H1 (cell line): Measurements from ENCODE around the gene MYF5. TPM values are rescaled to one million over a fixed set of nuclear protein-coding genes. Genes with fewer than 3 reads are reported as not detected.
A peak's percentile ranks its signal among the peaks of the same experiment; 100 is the strongest.

Source experiments
- CHD2 ChIP-seq: IDR thresholded peaks from 2 replicates; pipeline ENCODE4 v1.6.1; 2012; ENCODE audit warnings: low read length, improper control_type of control experiment
- CREB1 ChIP-seq: IDR thresholded peaks from 2 replicates; pipeline ENCODE4 v1.6.1; 2012; ENCODE audit warnings: inconsistent platforms
- EGR1 ChIP-seq: IDR thresholded peaks from 2 replicates; pipeline ENCODE4 v1.6.1; 2011; ENCODE audit warnings: low read depth, low read length, borderline replicate concordance
- EZH2 ChIP-seq: fragments of 200-600 bp; sonication (generic); IDR thresholded peaks from 2 replicates; pipeline ENCODE4 v1.7.1; 2012; ENCODE audit warnings: low read depth, mild to moderate bottlenecking, moderate library complexity, low read length, inconsistent platforms; ENCODE audit not compliant: severe bottlenecking
- HDAC2 ChIP-seq, 2 experiments: fragments of 300-600 bp in 1 of 2; sonication (generic) in 1 of 2; IDR thresholded peaks; 2 replicates each; pipeline ENCODE4 v1.6.1; 2011 to 2012; ENCODE audit warnings: low read depth in 2 of 2, low read length in 2 of 2, mild to moderate bottlenecking in 2 of 2, moderate library complexity in 2 of 2, borderline replicate concordance in 1 of 2, inconsistent platforms in 1 of 2
- PHF8 ChIP-seq: fragments of 200-600 bp; sonication (generic); conservative IDR thresholded peaks from 2 replicates; pipeline ENCODE4 v1.7.1; 2012; ENCODE audit warnings: low read depth, mild to moderate bottlenecking, inconsistent platforms, low read length, moderate library complexity
- RXRA ChIP-seq: IDR thresholded peaks from 2 replicates; pipeline ENCODE4 v1.6.1; 2011; ENCODE audit warnings: low read depth, mild to moderate bottlenecking, low read length, moderate library complexity; ENCODE audit not compliant: insufficient read depth
- SIN3A ChIP-seq, 2 experiments: IDR thresholded peaks in 1 of 2; conservative IDR thresholded peaks in 1 of 2; 2 replicates each; pipeline ENCODE4 v1.6.1; 2011 to 2012; ENCODE audit warnings: low read length in 2 of 2, improper control_type of control experiment in 1 of 2, low read depth in 1 of 2, mild to moderate bottlenecking in 1 of 2
- SP4 ChIP-seq: IDR thresholded peaks from 2 replicates; pipeline ENCODE4 v1.6.1; 2012; ENCODE audit warnings: low read length, inconsistent platforms
- ZNF274 ChIP-seq: IDR thresholded peaks from 2 replicates; pipeline ENCODE4 v1.7.0; 2012; ENCODE audit warnings: low read length, borderline replicate concordance; ENCODE audit errors: extremely low read depth
- polyA plus RNA-seq, 7 experiments: library from polyadenylated mRNA; depleted of rRNA in 3 of 7; stranded (reverse) in 5 of 7; unstranded in 2 of 7; fragments of >200 nt in 5 of 7; fragments of 200-250 nt in 2 of 7; gene quantifications; 1 replicate in 5 of 7; 2 replicates in 1 of 7; 4 replicates in 1 of 7; pipeline versions ENCODE4 v1.2.1 to v1.2.3, GENCODE V29; 2011 to 2013; ENCODE audit warnings: missing spikeins in 2 of 7, mixed read lengths in 2 of 7
- total RNA-seq: library from RNA; stranded (reverse); fragmentation: NEBNext Ultra II Directional; extraction: Animal tissue kit (Norgen Biotek cat#: 25700); gene quantifications from 2 replicates; pipeline ENCODE4 v1.2.1, GENCODE V29; 2021

MYF5 gene
- total and polyA plus RNA-seq, 2 of the 8 experiments (the other 6 are each of a cell fraction or from before 2014, with no cell fraction given) = 0.09 TPM; not detected in 1

- TF ChIP-seq HDAC2 (IDR thresholded peaks at IDR 0.05; ENCODE audit: borderline replicate concordance in 1 of 2, low read depth in 2 of 2, low read length in 2 of 2) (no peak), SP4 (no peak), ZNF274 (no peak), CREB1 (no peak), RXRA (peak; percentile 96), CHD2 (no peak; the same call in 1 of the 2 replicates), SIN3A (conservative IDR thresholded peaks at IDR 0.05 in 1 of 2, IDR thresholded peaks at IDR 0.05 in 1 of 2; ENCODE audit: low read depth in 1 of 2, low read length in 2 of 2) (0 out of 4 replicates have a peak, but pooled peaks of 1 of the 2 experiments have one; percentile 35), PHF8 (no peak), EZH2 (peak; percentile 47), EGR1 (peak; percentile 48)
Measured at GRCh38 chr12:80708259-80708974, 8.3 kb upstream of the MYF5 start (continued).
